ENCODE data around the gene MGAT4C.

Gene MGAT4C

GRCh38 chr12:85946375-85946774, 309.8 kb downstream of the MGAT4C start:
- DNase-seq (ENCODE audit: extremely low read depth, low read depth), result no peak
- TF ChIP-seq, protein P1, sequence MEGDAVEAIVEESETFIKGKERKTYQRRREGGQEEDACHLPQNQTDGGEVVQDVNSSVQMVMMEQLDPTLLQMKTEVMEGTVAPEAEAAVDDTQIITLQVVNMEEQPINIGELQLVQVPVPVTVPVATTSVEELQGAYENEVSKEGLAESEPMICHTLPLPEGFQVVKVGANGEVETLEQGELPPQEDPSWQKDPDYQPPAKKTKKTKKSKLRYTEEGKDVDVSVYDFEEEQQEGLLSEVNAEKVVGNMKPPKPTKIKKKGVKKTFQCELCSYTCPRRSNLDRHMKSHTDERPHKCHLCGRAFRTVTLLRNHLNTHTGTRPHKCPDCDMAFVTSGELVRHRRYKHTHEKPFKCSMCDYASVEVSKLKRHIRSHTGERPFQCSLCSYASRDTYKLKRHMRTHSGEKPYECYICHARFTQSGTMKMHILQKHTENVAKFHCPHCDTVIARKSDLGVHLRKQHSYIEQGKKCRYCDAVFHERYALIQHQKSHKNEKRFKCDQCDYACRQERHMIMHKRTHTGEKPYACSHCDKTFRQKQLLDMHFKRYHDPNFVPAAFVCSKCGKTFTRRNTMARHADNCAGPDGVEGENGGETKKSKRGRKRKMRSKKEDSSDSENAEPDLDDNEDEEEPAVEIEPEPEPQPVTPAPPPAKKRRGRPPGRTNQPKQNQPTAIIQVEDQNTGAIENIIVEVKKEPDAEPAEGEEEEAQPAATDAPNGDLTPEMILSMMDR (IDR thresholded peaks at IDR 0.05; ENCODE audit: low read depth, low read length), result no peak

DNA sequence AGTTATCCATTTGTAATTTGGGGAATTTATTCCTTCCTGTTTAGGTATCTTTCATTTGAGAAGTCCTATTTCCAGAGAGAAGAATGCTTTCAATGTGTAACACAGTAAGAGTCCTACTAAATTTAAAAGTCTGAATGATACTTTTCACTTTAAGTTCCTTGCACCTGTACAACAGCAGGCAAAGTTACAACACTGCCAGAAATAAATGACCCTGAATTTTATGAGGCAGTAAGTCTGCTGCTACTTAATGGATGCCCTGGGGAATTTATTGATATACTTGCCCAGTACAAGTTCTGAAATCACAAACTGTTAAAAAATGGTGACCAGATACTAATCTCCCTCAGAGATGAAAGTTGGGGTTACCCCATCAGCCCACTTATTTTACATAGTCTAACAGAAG, 329.0 kb downstream of the MGAT4C start:
- DNase-seq (ENCODE audit: extremely low read depth, low read depth), result no peak
- TF ChIP-seq, protein P1 (IDR thresholded peaks at IDR 0.05; ENCODE audit: low read depth, low read length), result no peak

GRCh38 chr12:85923767-85924331, 332.3 kb downstream of the MGAT4C start:
- TF ChIP-seq, protein P1 (IDR thresholded peaks at IDR 0.05; ENCODE audit: low read depth, low read length), result peak; percentile 57
- no peak for DNase-seq (ENCODE audit: extremely low read depth, low read depth)

DNA sequence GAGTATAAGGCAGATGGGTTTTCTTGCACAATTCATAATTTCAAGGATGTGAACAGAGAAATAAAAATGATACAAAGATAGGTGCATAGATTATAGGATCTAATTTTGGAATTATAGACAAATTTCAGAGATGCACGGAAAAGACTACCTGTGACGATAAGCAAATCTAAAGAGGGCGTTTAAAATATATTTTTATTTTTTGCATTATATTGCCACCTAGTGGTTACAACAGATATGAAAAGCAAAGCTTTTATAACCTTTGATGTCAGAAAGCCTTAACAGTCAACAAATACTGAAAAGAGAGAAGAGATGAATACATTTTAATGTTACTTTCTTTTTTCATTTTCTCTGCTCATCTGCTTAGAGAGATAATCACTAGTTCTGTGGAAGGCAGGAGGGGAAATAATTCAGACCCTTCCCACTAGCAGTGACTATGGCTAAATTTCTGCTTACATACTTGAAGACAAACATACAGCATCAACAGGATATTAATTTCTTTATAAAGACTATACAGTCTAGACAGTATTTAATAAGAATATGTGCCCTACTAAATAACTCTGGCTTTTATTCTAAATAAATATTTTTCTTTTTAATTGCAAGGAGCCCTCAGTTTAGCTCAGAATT, 335.8 kb downstream of the MGAT4C start:
- TF ChIP-seq, protein P1 (IDR thresholded peaks at IDR 0.05; ENCODE audit: low read depth, low read length), result peak; percentile 52
- DNase-seq (ENCODE audit: extremely low read depth, low read depth), result no peak

All from AG09319 (cell line).